AG04450 (cell line): ENCODE measurements around the gene BLOC1S5. TPM values are rescaled to one million over a fixed set of nuclear protein-coding genes. Genes with fewer than 3 reads are reported as not detected.

Experiments
- CTCF ChIA-PET: fragments of 300-600, 350-600 bp; formaldehyde crosslinking; extraction: SDS; loops from one replicate; lab custom pipeline; 2022; ENCODE audit warnings: antibody characterized with exemption, inconsistent platforms; lab: Charles Lee
- POLR2A ChIA-PET: fragments of 350-600 bp; formaldehyde crosslinking; extraction: SDS; loops from one replicate; lab custom pipeline; 2021; ENCODE audit warnings: antibody characterized with exemption, inconsistent platforms; lab: Yijun Ruan, JAX
- DNase-seq: peaks from one replicate; pipeline ENCODE4 v3.0.0-alpha.2; 2011; ENCODE audit warnings: low read depth, low spot score
- H3K27ac ChIP-seq: one replicate; pipeline ENCODE4 v1.5.1; 2012; ENCODE audit warnings: low read depth, low read length, control low read depth
- H3K27me3 ChIP-seq: one replicate; pipeline ENCODE4 v1.6.0; 2012; ENCODE audit warnings: low read length; ENCODE audit not compliant: control insufficient read depth, insufficient read depth
- H3K4me3 ChIP-seq: 2 replicates; pipeline ENCODE4 v1.5.1; 2011; ENCODE audit warnings: mild to moderate bottlenecking, low read depth, low read length, control low read depth
- H3K9me3 ChIP-seq: 2 replicates; pipeline ENCODE4 v1.5.1; 2012; ENCODE audit warnings: low read length; ENCODE audit not compliant: control insufficient read depth, insufficient read depth
- polyA plus RNA-seq: library from polyadenylated mRNA; depleted of rRNA; stranded (reverse); fragments of >200 nt; gene quantifications from 2 replicates; pipeline ENCODE4 v1.2.3, GENCODE V29; 2011
- TF ChIP-seq, protein P1 (sequence below): IDR thresholded peaks from 2 replicates; pipeline ENCODE4 v1.5.1; 2011; ENCODE audit warnings: low read depth, low read length, control low read depth, inconsistent platforms

Gene BLOC1S5
- polyA plus RNA-seq, 1 experiment, result 15.1 TPM

GRCh38 chr6:7997286-7997685 is 66.9 kb downstream of the BLOC1S5 start:
- CTCF ChIA-PET, result interaction anchor here (2.5 to 3.4 kb wide), 2 partner anchors 9 to 275 kb away, joined by 8 to 12 read pairs; no protein-coding TSS in a partner anchor
- no peaks in the 10 kb centered on the region for H3K9me3 ChIP-seq
- no peak overlapping the region for H3K27ac ChIP-seq
- no peak overlapping the region for H3K4me3 ChIP-seq
- no peak for DNase-seq
- H3K27me3 ChIP-seq, result no peaks in the 10 kb centered on the region
- POLR2A ChIA-PET, result no interaction called here
- TF ChIP-seq, protein P1, sequence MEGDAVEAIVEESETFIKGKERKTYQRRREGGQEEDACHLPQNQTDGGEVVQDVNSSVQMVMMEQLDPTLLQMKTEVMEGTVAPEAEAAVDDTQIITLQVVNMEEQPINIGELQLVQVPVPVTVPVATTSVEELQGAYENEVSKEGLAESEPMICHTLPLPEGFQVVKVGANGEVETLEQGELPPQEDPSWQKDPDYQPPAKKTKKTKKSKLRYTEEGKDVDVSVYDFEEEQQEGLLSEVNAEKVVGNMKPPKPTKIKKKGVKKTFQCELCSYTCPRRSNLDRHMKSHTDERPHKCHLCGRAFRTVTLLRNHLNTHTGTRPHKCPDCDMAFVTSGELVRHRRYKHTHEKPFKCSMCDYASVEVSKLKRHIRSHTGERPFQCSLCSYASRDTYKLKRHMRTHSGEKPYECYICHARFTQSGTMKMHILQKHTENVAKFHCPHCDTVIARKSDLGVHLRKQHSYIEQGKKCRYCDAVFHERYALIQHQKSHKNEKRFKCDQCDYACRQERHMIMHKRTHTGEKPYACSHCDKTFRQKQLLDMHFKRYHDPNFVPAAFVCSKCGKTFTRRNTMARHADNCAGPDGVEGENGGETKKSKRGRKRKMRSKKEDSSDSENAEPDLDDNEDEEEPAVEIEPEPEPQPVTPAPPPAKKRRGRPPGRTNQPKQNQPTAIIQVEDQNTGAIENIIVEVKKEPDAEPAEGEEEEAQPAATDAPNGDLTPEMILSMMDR, result no peak

GRCh38 chr6:7996538-7997111 is 67.6 kb downstream of the BLOC1S5 start:
- DNase-seq, result peak; percentile 29
- ChIA-PET CTCF (interaction anchor here (2.5 to 3.4 kb wide), 2 partner anchors 9 to 274 kb away, joined by 8 to 12 read pairs; no protein-coding TSS in a partner anchor), POLR2A (no interaction called here)
- TF ChIP-seq, protein P1, result no peak
- Histone ChIP-seq H3K4me3 (no peak overlapping the region), H3K27me3 (no peaks in the 10 kb centered on the region), H3K9me3 (no peaks in the 10 kb centered on the region), H3K27ac (no peak overlapping the region)

- no peak overlapping the region for H3K27ac ChIP-seq
- H3K9me3 ChIP-seq, result no peaks in the 10 kb centered on the region
- CTCF ChIA-PET, result interaction anchor here (0.8 to 1.4 kb wide), 2 partner anchors 9 to 12 kb away, joined by 3 to 5 read pairs; no protein-coding TSS in a partner anchor
- no peaks in the 10 kb centered on the region for H3K27me3 ChIP-seq
- DNase-seq, result no peak
- POLR2A ChIA-PET, result no interaction called here
- no peak overlapping the region for H3K4me3 ChIP-seq
- TF ChIP-seq, protein P1, result no peak
These were observed 70.2 kb downstream of the BLOC1S5 start for GRCh38 chr6:7993952-7994351.

- Histone ChIP-seq H3K4me3 (no peak overlapping the region), H3K27ac (no peak overlapping the region), H3K9me3 (no peaks in the 10 kb centered on the region), H3K27me3 (no peaks in the 10 kb centered on the region)
- ChIA-PET POLR2A (no interaction called here), CTCF (interaction anchor here (1.1 to 1.9 kb wide), 4 partner anchors 8 to 272 kb away, joined by 3 to 13 read pairs (median 11); no protein-coding TSS in a partner anchor)
- DNase-seq, result no peak
- TF ChIP-seq, protein P1, result no peak
These were observed 70.8 kb downstream of the BLOC1S5 start for GRCh38 chr6:7993399-7993798.
